HFF-Myc (cell line): ENCODE data around the gene PCDHGA2.
"Not testable (repeated sequence)": the region's sequence is repeated elsewhere in the genome, so short reads cannot be mapped to it uniquely, and the experiment has no call there.

Experiments
- DNase-seq: peaks from one replicate; pipeline ENCODE4 v3.0.0-alpha.2; 2011; ENCODE audit warnings: low read depth; ENCODE audit errors: extremely low read depth
- H3K4me3 ChIP-seq: replicated peaks from 2 replicates; pipeline ENCODE4 v1.5.1; 2011; ENCODE audit warnings: low read depth, mild to moderate bottlenecking, control low read depth, low read length
- TF ChIP-seq, protein P1 (sequence below): IDR thresholded peaks from 2 replicates; pipeline ENCODE4 v1.5.1; 2012; ENCODE audit warnings: mild to moderate bottlenecking, low read depth, low read length, control low read depth; ENCODE audit errors: missing control alignments

PCDHGA2 gene

DNA sequence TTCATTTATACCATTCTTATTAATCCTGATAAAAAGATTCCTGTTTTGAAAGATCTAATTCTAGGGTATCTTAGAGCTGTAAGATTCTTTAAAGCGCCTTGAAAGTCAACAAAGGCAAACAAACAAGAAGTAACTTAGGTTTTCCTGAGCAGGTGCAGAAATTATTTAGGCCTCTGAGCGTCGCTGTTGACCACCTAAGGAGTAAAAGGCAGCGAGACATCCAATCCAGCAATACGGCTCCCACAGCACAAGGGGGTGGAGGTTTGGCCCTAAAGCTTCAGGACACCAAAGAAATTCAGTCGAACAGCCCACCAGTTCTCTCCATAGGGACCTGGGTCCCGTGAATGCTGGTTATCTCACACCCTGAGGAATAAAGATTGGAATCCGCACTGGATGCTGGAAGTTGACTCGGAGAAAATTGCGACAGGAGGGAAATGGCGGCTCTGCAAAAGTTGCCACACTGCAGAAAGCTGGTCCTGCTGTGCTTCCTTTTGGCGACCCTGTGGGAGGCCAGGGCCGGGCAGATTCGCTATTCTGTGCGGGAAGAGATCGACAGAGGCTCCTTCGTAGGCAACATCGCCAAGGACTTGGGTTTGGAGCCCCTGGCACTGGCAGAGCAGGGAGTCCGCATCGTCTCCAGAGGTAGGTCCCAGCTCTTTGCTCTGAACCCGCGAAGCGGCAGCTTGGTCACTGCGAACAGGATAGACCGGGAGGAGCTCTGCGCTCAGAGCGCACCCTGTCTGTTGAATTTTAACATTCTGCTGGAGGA, at the start of gene PCDHGA2:
PCDHGA2 (plus strand) TSS at position 223 of the 769 bp plus-strand sequence.
- TF ChIP-seq, protein P1, sequence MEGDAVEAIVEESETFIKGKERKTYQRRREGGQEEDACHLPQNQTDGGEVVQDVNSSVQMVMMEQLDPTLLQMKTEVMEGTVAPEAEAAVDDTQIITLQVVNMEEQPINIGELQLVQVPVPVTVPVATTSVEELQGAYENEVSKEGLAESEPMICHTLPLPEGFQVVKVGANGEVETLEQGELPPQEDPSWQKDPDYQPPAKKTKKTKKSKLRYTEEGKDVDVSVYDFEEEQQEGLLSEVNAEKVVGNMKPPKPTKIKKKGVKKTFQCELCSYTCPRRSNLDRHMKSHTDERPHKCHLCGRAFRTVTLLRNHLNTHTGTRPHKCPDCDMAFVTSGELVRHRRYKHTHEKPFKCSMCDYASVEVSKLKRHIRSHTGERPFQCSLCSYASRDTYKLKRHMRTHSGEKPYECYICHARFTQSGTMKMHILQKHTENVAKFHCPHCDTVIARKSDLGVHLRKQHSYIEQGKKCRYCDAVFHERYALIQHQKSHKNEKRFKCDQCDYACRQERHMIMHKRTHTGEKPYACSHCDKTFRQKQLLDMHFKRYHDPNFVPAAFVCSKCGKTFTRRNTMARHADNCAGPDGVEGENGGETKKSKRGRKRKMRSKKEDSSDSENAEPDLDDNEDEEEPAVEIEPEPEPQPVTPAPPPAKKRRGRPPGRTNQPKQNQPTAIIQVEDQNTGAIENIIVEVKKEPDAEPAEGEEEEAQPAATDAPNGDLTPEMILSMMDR = peak; percentile 48
- peak within 1 kb of the TSS; percentile 11; the same call in 1 of the 2 replicates for H3K4me3 ChIP-seq
- DNase-seq = no peak

DNA sequence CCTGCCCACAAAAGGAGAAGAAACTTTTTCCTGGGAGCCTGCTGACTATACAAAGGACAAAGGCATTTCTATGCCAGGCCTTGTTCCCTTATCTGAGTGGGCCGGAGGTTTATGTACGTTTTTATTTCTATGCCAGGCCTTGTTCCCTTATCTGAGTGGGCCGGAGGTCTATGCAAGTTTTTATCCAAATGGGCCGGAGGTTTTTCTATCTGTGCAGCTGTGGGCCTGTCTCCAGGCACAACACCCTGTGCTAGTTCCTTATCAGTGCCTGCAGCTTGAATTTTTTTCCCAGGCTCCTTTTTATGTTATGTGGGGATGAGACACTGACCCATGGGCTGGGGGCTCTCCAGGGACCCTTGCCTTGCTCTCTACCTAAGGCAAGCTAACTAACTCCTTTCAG, 40.2 kb upstream of the PCDHGA2 start:
- DNase-seq = no peak
- H3K4me3 ChIP-seq = no peak overlapping the region
- TF ChIP-seq, protein P1 = no peak

DNA sequence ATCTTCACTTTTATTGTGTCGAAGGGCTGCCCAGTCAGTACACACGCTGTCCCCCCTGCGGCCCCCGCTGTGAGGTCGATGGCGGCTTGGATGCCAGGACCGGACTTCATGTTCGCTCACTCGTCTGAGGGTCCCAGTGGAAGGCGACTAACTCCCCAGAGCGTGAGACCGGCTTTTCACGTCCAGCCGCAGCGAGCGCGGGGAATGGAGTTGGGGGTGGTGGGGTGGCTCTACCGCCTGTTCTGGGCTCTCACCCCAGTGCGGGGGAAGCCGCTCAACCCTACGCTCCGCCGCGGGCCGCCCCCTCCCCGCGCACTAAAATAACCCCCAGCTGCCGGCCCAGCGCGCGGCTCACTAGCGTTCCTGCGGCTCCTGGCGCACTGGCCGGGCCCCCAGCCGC, 34.8 kb upstream of the PCDHGA2 start, which contains the start of gene SLC25A2:
SLC25A2 (minus strand) TSS at position 294 of the 400 bp plus-strand sequence; CDS start at position 110, 184 bp downstream.
- no peak for DNase-seq
- TF ChIP-seq, protein P1 = no peak
- no peak within 1 kb of the TSS for H3K4me3 ChIP-seq

DNA sequence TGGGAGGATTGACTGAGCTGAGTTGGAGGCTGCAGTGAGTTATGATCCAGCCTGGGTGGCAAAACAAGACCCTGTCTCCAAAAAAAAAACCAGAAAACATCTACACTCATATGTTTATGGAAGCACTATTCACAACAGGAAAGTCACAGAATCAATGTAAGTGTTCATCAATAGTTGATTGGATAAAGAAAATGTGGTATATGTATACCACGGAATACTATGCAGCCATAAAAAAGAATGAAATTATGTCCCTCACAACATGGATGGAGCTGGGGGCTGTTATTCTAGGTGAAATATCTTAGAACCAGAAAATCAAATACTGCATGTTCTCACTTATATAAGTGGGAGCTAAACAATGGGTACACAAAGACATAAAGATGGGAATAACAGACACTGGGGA, 31.9 kb upstream of the PCDHGA2 start:
- no peak overlapping the region for H3K4me3 ChIP-seq
- no peak for DNase-seq
- TF ChIP-seq, protein P1 = no peak

DNA sequence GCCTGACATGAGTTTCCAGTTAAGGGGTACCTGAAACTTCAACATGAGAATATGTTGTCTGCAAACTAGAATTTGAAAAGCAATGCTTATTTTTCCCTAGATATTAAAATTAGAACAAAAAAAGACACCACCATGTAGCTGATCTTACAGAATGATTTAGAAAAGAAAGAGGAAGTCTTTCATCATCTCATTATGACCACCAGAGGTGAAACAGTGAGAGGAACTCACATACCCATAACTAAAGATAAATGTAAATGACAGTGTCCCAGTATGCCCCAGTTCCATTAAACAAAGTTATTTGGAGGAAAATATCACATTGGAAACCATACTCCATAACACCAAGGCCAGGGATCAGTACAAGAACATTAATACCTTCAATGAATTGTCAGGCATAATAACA, 24.8 kb upstream of the PCDHGA2 start:
- no peak for DNase-seq
- H3K4me3 ChIP-seq = no peak overlapping the region
- TF ChIP-seq, protein P1 = no peak

DNA sequence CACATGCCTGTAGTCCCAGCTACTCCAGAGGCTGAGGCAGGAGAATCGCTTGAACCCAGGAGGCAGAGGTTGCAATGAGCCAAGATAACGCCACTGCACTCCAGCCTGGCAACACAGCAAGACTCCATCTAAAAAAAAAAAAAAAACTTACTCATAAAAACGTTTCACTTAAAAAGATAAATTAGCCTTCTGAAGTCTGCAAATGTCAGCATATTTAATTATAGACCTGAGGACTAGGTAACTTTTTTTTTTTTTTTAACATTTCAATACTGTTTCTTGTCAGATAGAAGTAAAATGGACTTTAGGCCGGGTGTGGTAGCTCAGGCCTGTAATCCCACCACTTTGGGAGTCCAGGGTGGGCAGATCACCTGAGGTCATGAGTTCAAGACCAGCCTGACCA, 21.6 kb upstream of the PCDHGA2 start:
- H3K4me3 ChIP-seq, DNase-seq: not testable (repeated sequence)

DNA sequence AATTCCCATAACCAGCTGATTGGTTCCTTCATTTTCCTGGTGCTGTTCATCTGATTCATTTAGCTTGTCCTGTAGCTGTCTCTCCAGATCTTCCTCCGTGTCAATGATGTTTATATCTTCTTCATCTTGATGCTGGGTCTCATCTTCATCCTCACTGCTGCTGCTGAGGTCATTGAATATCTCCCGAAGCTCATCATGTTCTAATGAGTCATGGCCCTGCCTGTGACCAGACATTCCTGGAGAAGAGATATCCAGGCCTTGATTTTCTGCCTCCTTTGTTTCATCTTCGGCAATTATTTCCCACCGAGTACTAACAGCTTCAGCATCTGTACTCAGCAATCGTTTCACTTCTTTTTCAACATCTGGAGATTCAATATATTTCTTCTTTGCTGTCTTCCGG, 19.4 kb upstream of the PCDHGA2 start:
- no peak for DNase-seq
- TF ChIP-seq, protein P1 = no peak
- no peak overlapping the region; the same call in 1 of the 2 replicates for H3K4me3 ChIP-seq
